ENCODE results near the gene NCKAP5. TPM values are rescaled to one million over a fixed set of nuclear protein-coding genes. Genes with fewer than 3 reads are reported as not detected.

NCKAP5 gene
- total and polyA plus RNA-seq, 7 experiments from 2014 or later = 0.12 TPM; not detected in 6

GRCh38 chr2:133377021-133377481 lies 191.2 kb downstream of the NCKAP5 start:
- Histone ChIP-seq H3K27ac (ENCODE audit: low read depth, low read length) (no peak overlapping the region), H3K4me3 (ENCODE audit: low read length) (no peak overlapping the region), H3K4me1 (ENCODE audit: control insufficient read depth in 2 of 2, insufficient read depth in 2 of 2, low read length in 2 of 2) (no peaks in the 10 kb centered on the region), H3K27me3 (ENCODE audit: control insufficient read depth in 2 of 2, insufficient read depth in 2 of 2, low read length in 2 of 2) (no peaks in the 10 kb centered on the region), H3K36me3 (ENCODE audit: control insufficient read depth in 2 of 3, insufficient read depth in 3 of 3, low read length in 3 of 3) (no peaks in the 10 kb centered on the region), H3K9me3 (ENCODE audit: control insufficient read depth in 2 of 3, low read length in 3 of 3) (no peaks in the 10 kb centered on the region)
- DNase-seq (no peak), ATAC-seq (no peak)
- Mint-ChIP-seq H3K4me3 (no peak overlapping the region), H3K27me3 (no peaks in the 10 kb centered on the region), H3K36me3 (no peaks in the 10 kb centered on the region), H3K27ac (no peak overlapping the region), H3K9me3 (peaks cover 0 to 24% (median 3%) of the 10 kb centered on the region in 11 donors), H3K4me1 (no peaks in the 10 kb centered on the region)
- ChIA-PET CTCF (no interaction called here), POLR2A (no interaction called here)
- intact Hi-C loops (cut with micrococcal nuclease) = no loop called here

GRCh38 chr2:133374781-133375180 lies 193.5 kb downstream of the NCKAP5 start:
- POLR2A ChIA-PET = no interaction called here
- H3K9me3 Mint-ChIP-seq = peaks cover 0 to 21% (median 3%) of the 10 kb centered on the region in 11 donors
- intact Hi-C loops (cut with micrococcal nuclease) = no loop called here
- H3K4me3 Mint-ChIP-seq = no peak overlapping the region
- ATAC-seq (no peak), DNase-seq (no peak)
- no peaks in the 10 kb centered on the region for H3K4me1 Mint-ChIP-seq
- Histone ChIP-seq H3K4me3 (ENCODE audit: low read length) (no peak overlapping the region), H3K9me3 (ENCODE audit: control insufficient read depth in 2 of 3, low read length in 3 of 3) (no peaks in the 10 kb centered on the region), H3K4me1 (ENCODE audit: control insufficient read depth in 2 of 2, insufficient read depth in 2 of 2, low read length in 2 of 2) (no peaks in the 10 kb centered on the region), H3K27ac (ENCODE audit: low read depth, low read length) (no peak overlapping the region), H3K27me3 (ENCODE audit: control insufficient read depth in 2 of 2, insufficient read depth in 2 of 2, low read length in 2 of 2) (no peaks in the 10 kb centered on the region), H3K36me3 (ENCODE audit: control insufficient read depth in 2 of 3, insufficient read depth in 3 of 3, low read length in 3 of 3) (no peaks in the 10 kb centered on the region)
- H3K27me3 Mint-ChIP-seq = no peaks in the 10 kb centered on the region
- H3K36me3 Mint-ChIP-seq = no peaks in the 10 kb centered on the region
- no peak overlapping the region for H3K27ac Mint-ChIP-seq
- CTCF ChIA-PET = no interaction called here

GRCh38 chr2:133371286-133371685 lies 197.0 kb downstream of the NCKAP5 start:
- no peak overlapping the region for H3K4me3 ChIP-seq (ENCODE audit: low read length)
- ATAC-seq = no peak
- ChIA-PET CTCF (no interaction called here), POLR2A (no interaction called here)
- DNase-seq = no peak
- H3K36me3 ChIP-seq (ENCODE audit: control insufficient read depth in 2 of 3, insufficient read depth in 3 of 3, low read length in 3 of 3) = no peaks in the 10 kb centered on the region
- no peaks in the 10 kb centered on the region for H3K9me3 ChIP-seq (ENCODE audit: control insufficient read depth in 2 of 3, low read length in 3 of 3)
- H3K4me1 ChIP-seq (ENCODE audit: control insufficient read depth in 2 of 2, insufficient read depth in 2 of 2, low read length in 2 of 2) = no peaks in the 10 kb centered on the region
- Mint-ChIP-seq H3K36me3 (no peaks in the 10 kb centered on the region), H3K4me1 (no peaks in the 10 kb centered on the region), H3K9me3 (peaks cover 0 to 17% (median 5%) of the 10 kb centered on the region in 11 donors), H3K4me3 (no peak overlapping the region), H3K27ac (no peak overlapping the region), H3K27me3 (peaks cover 0 to 3% (median 0%) of the 10 kb centered on the region in 5 donors)
- intact Hi-C loops (cut with micrococcal nuclease) = no loop called here
- no peak overlapping the region for H3K27ac ChIP-seq (ENCODE audit: low read depth, low read length)
- H3K27me3 ChIP-seq (ENCODE audit: control insufficient read depth in 2 of 2, insufficient read depth in 2 of 2, low read length in 2 of 2) = no peaks in the 10 kb centered on the region

GRCh38 chr2:133369901-133370658 lies 198.2 kb downstream of the NCKAP5 start:
- peaks cover 0 to 3% (median 0%) of the 10 kb centered on the region in 5 donors for H3K27me3 Mint-ChIP-seq
- Histone ChIP-seq H3K4me1 (ENCODE audit: control insufficient read depth in 2 of 2, insufficient read depth in 2 of 2, low read length in 2 of 2) (no peaks in the 10 kb centered on the region), H3K4me3 (ENCODE audit: low read length) (no peak overlapping the region), H3K27me3 (ENCODE audit: control insufficient read depth in 2 of 2, insufficient read depth in 2 of 2, low read length in 2 of 2) (no peaks in the 10 kb centered on the region), H3K36me3 (ENCODE audit: control insufficient read depth in 2 of 3, insufficient read depth in 3 of 3, low read length in 3 of 3) (no peaks in the 10 kb centered on the region), H3K27ac (ENCODE audit: low read depth, low read length) (no peak overlapping the region), H3K9me3 (ENCODE audit: control insufficient read depth in 2 of 3, low read length in 3 of 3) (no peaks in the 10 kb centered on the region)
- ChIA-PET POLR2A (no interaction called here), CTCF (no interaction called here)
- H3K27ac Mint-ChIP-seq = no peak overlapping the region
- no peak for ATAC-seq
- H3K9me3 Mint-ChIP-seq = peaks cover 0 to 13% (median 5%) of the 10 kb centered on the region in 11 donors
- DNase-seq = no peak
- no peak overlapping the region for H3K4me3 Mint-ChIP-seq
- H3K4me1 Mint-ChIP-seq = no peaks in the 10 kb centered on the region
- H3K36me3 Mint-ChIP-seq = no peaks in the 10 kb centered on the region
- intact Hi-C loops (cut with micrococcal nuclease) = no loop called here

GRCh38 chr2:133365117-133365516 lies 203.1 kb downstream of the NCKAP5 start:
- intact Hi-C loops (cut with micrococcal nuclease) = no loop called here
- H3K36me3 ChIP-seq (ENCODE audit: control insufficient read depth in 2 of 3, insufficient read depth in 3 of 3, low read length in 3 of 3) = no peaks in the 10 kb centered on the region
- H3K27ac Mint-ChIP-seq = no peak overlapping the region
- no peak for DNase-seq
- H3K36me3 Mint-ChIP-seq = no peaks in the 10 kb centered on the region
- no peaks in the 10 kb centered on the region for H3K4me1 ChIP-seq (ENCODE audit: control insufficient read depth in 2 of 2, insufficient read depth in 2 of 2, low read length in 2 of 2)
- ChIA-PET POLR2A (no interaction called here), CTCF (no interaction called here)
- peaks cover 0 to 5% (median 0%) of the 10 kb centered on the region in 11 donors for H3K9me3 Mint-ChIP-seq
- H3K27me3 Mint-ChIP-seq = peaks cover 0 to 3% (median 0%) of the 10 kb centered on the region in 5 donors
- no peak for ATAC-seq
- H3K4me1 Mint-ChIP-seq = peaks cover 0 to 10% (median 0%) of the 10 kb centered on the region in 7 donors
- H3K27ac ChIP-seq (ENCODE audit: low read depth, low read length) = no peak overlapping the region
- H3K9me3 ChIP-seq (ENCODE audit: control insufficient read depth in 2 of 3, low read length in 3 of 3) = no peaks in the 10 kb centered on the region
- H3K4me3 ChIP-seq (ENCODE audit: low read length) = no peak overlapping the region
- no peak overlapping the region for H3K4me3 Mint-ChIP-seq
- H3K27me3 ChIP-seq (ENCODE audit: control insufficient read depth in 2 of 2, insufficient read depth in 2 of 2, low read length in 2 of 2) = no peaks in the 10 kb centered on the region

- H3K9me3 Mint-ChIP-seq = peaks cover 0 to 5% (median 0%) of the 10 kb centered on the region in 11 donors
- H3K27me3 ChIP-seq (ENCODE audit: control insufficient read depth in 2 of 2, insufficient read depth in 2 of 2, low read length in 2 of 2) = no peaks in the 10 kb centered on the region
- no peak overlapping the region for H3K27ac Mint-ChIP-seq
- CTCF ChIA-PET = no interaction called here
- peaks cover 0 to 3% (median 0%) of the 10 kb centered on the region in 5 donors for H3K27me3 Mint-ChIP-seq
- no peaks in the 10 kb centered on the region for H3K36me3 ChIP-seq (ENCODE audit: control insufficient read depth in 2 of 3, insufficient read depth in 3 of 3, low read length in 3 of 3)
- no peak overlapping the region for H3K4me3 Mint-ChIP-seq
- POLR2A ChIA-PET = no interaction called here
- no peaks in the 10 kb centered on the region for H3K36me3 Mint-ChIP-seq
- no peaks in the 10 kb centered on the region for H3K9me3 ChIP-seq (ENCODE audit: control insufficient read depth in 2 of 3, low read length in 3 of 3)
- H3K27ac ChIP-seq (ENCODE audit: low read depth, low read length) = no peak overlapping the region
- no peak for ATAC-seq
- DNase-seq = no peak
- H3K4me1 ChIP-seq (ENCODE audit: control insufficient read depth in 2 of 2, insufficient read depth in 2 of 2, low read length in 2 of 2) = no peaks in the 10 kb centered on the region
- intact Hi-C loops (cut with micrococcal nuclease) = no loop called here
- peaks cover 0 to 13% (median 0%) of the 10 kb centered on the region in 7 donors for H3K4me1 Mint-ChIP-seq
- H3K4me3 ChIP-seq (ENCODE audit: low read length) = no peak overlapping the region
Measured at GRCh38 chr2:133364636-133365035, 203.6 kb downstream of the NCKAP5 start.

- H3K9me3 Mint-ChIP-seq = peaks cover 0 to 3% (median 0%) of the 10 kb centered on the region in 11 donors
- Histone ChIP-seq H3K27me3 (ENCODE audit: control insufficient read depth in 2 of 2, insufficient read depth in 2 of 2, low read length in 2 of 2) (no peaks in the 10 kb centered on the region), H3K27ac (ENCODE audit: low read depth, low read length) (no peak overlapping the region), H3K4me3 (ENCODE audit: low read length) (no peak overlapping the region), H3K4me1 (ENCODE audit: control insufficient read depth in 2 of 2, insufficient read depth in 2 of 2, low read length in 2 of 2) (no peaks in the 10 kb centered on the region), H3K9me3 (ENCODE audit: control insufficient read depth in 2 of 3, low read length in 3 of 3) (no peaks in the 10 kb centered on the region), H3K36me3 (ENCODE audit: control insufficient read depth in 2 of 3, insufficient read depth in 3 of 3, low read length in 3 of 3) (no peaks in the 10 kb centered on the region)
- CTCF ChIA-PET = no interaction called here
- H3K27me3 Mint-ChIP-seq = peaks cover 0 to 3% (median 0%) of the 10 kb centered on the region in 5 donors
- POLR2A ChIA-PET = no interaction called here
- no peak overlapping the region for H3K4me3 Mint-ChIP-seq
- H3K4me1 Mint-ChIP-seq = peaks cover 0 to 13% (median 0%) of the 10 kb centered on the region in 7 donors
- no peak for DNase-seq
- no peak for ATAC-seq
- no peak overlapping the region for H3K27ac Mint-ChIP-seq
- intact Hi-C loops (cut with micrococcal nuclease) = no loop called here
- H3K36me3 Mint-ChIP-seq = no peaks in the 10 kb centered on the region
Measured at GRCh38 chr2:133363884-133364283, 204.4 kb downstream of the NCKAP5 start.

Data from naive thymus-derived CD4-positive, alpha-beta T cell (primary cell).